H54 (cell line): ENCODE results near the gene FBLN1.
"Not testable (repeated sequence)": the region's sequence is repeated elsewhere in the genome, so short reads cannot be mapped to it uniquely, and the experiment has no call there.

ENCODE experiments used
- DNase-seq: peaks from one replicate; pipeline ENCODE4 v3.0.0; 2011; ENCODE audit warnings: low spot score, mixed read lengths; ENCODE audit not compliant: insufficient read length
- FAIRE-seq: peaks from 3 replicates; lab custom pipeline; 2011; peaks lifted over from hg19 to GRCh38; lab: Jason Lieb, UNC
- POLR2A ChIP-seq: IDR thresholded peaks from 2 replicates; pipeline ENCODE4 v1.6.1; 2011; ENCODE audit warnings: low read depth, mild to moderate bottlenecking, low read length

The FBLN1 gene, protein sequence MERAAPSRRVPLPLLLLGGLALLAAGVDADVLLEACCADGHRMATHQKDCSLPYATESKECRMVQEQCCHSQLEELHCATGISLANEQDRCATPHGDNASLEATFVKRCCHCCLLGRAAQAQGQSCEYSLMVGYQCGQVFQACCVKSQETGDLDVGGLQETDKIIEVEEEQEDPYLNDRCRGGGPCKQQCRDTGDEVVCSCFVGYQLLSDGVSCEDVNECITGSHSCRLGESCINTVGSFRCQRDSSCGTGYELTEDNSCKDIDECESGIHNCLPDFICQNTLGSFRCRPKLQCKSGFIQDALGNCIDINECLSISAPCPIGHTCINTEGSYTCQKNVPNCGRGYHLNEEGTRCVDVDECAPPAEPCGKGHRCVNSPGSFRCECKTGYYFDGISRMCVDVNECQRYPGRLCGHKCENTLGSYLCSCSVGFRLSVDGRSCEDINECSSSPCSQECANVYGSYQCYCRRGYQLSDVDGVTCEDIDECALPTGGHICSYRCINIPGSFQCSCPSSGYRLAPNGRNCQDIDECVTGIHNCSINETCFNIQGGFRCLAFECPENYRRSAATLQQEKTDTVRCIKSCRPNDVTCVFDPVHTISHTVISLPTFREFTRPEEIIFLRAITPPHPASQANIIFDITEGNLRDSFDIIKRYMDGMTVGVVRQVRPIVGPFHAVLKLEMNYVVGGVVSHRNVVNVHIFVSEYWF

DNA sequence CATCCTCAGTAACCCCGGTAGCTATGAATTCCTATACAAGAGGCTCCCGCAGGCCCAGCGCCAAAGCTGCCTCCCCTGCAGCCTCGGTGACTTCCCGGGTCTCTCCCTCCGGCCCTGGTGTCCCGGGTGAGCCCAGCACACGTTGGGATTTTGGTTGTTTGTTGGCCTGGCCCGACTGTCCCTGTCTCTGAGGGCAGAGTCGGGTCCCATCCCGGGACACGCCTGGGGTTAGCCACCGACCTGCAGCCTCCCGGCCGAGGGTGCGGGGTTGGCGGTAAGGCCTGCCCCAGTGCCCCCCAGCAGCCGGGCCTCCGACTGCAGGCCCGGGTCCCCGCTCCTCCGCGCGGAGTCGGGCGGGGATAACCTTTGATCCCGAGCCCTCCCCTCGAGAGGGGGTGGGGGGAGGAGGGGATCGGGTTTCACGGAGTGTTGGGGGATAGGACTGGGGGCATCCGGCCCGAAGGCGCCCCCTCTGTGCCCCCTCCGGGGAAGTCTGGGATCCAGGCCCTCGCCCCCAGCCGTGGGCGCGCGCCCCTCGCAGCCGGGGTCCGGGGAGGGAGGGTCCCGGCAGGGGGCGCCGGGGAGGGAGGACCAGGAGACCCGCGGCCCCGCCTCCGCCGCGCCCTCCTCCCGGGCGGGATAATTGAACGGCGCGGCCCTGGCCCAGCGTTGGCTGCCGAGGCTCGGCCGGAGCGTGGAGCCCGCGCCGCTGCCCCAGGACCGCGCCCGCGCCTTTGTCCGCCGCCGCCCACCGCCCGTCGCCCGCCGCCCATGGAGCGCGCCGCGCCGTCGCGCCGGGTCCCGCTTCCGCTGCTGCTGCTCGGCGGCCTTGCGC is at the start of gene FBLN1:
Gene FBLN1, plus strand, starts transcription at position 669 of the 835 bp plus-strand sequence. Its CDS starts 103 bp downstream, at position 772.
- FAIRE-seq (no peak), DNase-seq (no peak)
- peak; percentile 44; the same call in 1 of the 2 replicates for TF ChIP-seq POLR2A

DNA sequence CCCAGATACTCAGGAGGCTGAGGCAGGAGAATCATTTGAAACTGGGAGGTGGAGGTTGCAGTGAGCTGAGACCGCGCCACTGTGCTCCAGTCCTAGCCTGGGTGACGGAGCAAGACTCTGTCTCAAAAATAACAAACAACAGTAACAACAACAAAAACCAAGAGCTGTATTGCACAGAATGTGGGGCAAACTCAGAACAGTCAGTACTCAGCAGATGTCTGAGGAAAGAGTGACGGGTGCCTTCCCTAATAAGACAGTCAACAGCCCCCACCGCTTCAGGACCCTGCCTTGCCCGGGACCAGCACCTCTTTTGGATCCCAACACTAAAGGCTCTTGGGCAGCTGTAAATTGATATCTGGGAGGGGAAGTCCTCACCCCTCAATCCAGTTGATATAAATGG is 48.9 kb upstream of the FBLN1 start:
- no peak for FAIRE-seq
- no peak for TF ChIP-seq POLR2A

DNA sequence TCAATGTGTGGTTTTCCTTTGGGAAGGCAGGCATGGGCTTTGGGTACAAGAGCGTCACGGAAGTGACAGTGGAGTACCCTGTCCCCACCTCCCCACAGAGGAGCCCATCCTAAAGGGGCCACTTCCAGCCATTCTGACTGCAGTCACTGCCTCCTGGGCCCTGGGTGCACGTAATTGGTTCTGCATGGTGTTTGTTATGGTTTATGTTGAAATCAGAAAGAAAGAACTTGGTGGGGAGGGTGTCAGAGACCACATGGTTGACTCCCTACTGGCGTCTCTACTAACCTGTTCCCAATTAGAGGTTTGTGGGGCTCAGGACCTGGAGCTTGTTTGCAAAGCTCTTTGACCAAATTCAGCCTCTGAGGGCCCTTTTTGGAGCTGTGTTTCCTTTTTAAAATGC is 48.4 kb upstream of the FBLN1 start:
- FAIRE-seq (no peak), DNase-seq (no peak)
- TF ChIP-seq POLR2A = no peak

More for the DNA sequence above, 48.9 kb upstream of the FBLN1 start:
- no peak for DNase-seq

DNA sequence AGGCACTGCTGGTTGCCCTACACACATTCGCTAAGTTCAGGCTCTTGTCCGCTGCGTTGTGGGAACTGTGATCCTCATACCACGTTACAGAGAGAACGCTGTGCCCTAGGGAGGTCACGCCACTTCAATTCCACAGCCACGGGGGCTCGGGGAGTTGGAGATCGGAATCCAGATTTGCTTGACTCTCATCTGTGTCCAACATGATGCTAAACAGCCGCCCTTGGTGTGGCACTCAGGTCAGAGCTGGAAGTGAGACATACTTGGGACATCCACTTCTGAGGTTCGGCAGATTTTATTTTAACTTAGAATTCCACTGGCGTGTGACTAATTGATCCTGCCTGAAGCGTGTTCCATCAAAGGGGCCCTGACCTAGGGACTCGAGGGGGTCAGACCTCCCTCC is 47.5 kb upstream of the FBLN1 start:
- no peak for FAIRE-seq
- TF ChIP-seq POLR2A = no peak

DNA sequence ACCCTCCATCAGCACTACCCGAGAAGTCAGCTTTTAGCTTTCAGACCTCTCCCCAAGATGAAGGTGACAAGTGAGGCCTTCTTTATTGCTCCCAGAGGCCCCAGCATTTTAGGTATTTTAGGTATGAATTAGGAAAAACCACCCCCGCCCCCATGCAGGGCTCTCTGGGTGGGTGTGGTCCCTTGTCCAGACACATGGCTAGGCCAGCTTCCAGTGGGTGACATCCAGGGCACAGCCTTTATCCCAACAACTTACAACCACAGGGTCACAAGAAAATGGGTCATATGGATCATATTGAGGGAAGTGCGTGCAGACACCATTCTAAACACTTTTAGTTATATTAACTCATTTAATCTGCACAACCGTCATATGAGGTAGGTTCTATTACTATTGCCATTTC is 47.1 kb upstream of the FBLN1 start:
- TF ChIP-seq POLR2A = no peak
- FAIRE-seq = no peak
- DNase-seq = no peak

More for the DNA sequence above, 47.5 kb upstream of the FBLN1 start:
- no peak for DNase-seq

DNA sequence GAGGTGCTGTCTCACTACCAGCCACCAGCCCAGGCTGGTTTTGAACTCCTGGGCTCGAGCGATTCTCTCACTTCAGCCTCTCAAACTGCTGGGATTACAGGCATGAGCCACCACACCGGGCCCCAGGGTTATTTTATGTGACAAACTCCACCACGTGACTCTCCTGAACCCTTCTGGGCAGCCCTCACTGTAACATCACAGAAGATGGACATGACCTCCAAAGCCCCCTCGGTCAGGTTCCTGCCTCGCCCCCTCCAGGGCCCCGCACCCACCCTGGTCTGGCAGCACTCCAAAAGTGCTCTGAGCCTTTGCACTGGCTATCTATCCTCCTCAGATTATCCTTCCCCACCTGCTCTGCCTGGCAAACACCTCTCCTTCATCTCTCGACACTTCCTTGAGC is 45.9 kb upstream of the FBLN1 start:
- no peak for TF ChIP-seq POLR2A

DNA sequence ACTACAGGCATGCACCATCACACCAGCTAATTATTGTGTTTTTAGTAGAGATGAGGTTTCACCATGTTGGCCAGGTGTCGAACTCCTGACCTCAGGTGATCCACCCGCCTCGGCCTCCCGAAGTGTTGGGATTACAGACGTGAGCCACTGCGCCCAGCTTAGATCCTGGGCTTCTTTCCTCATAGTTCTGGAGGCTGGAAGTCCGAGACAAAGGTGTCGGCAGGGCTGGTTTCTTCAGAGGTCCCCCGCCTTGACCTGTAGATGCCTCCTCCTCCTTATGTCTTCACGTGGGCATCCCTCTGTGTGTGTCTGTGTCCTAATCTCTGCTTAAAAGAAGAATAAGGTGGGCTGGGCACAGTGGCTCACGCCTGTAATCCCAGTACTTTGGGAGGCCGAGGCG is 44.2 kb upstream of the FBLN1 start:
- no peak for DNase-seq
- TF ChIP-seq POLR2A = no peak
- no peak for FAIRE-seq

More for the DNA sequence above, 45.9 kb upstream of the FBLN1 start:
- DNase-seq = no peak
- no peak for FAIRE-seq

DNA sequence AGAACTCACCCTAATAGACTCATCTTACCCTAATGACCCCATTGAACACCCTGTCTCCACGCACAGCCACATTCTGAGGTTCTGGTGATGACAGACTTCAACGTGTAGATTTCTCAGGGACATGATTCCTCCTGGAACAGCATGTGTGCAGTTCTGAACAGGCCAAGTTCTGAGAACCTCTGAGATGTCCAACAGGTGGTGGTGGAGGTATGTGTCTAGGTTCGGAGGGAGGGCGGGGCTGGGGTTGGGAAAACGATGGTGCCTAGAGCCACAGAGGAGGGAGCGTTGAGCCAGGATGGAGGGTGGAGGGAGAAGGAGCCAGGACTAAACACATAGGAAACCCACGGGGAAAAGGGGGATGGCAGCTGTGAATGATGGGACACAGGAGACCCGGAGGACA is 43.4 kb upstream of the FBLN1 start:
- no peak for FAIRE-seq
- TF ChIP-seq POLR2A = no peak

DNA sequence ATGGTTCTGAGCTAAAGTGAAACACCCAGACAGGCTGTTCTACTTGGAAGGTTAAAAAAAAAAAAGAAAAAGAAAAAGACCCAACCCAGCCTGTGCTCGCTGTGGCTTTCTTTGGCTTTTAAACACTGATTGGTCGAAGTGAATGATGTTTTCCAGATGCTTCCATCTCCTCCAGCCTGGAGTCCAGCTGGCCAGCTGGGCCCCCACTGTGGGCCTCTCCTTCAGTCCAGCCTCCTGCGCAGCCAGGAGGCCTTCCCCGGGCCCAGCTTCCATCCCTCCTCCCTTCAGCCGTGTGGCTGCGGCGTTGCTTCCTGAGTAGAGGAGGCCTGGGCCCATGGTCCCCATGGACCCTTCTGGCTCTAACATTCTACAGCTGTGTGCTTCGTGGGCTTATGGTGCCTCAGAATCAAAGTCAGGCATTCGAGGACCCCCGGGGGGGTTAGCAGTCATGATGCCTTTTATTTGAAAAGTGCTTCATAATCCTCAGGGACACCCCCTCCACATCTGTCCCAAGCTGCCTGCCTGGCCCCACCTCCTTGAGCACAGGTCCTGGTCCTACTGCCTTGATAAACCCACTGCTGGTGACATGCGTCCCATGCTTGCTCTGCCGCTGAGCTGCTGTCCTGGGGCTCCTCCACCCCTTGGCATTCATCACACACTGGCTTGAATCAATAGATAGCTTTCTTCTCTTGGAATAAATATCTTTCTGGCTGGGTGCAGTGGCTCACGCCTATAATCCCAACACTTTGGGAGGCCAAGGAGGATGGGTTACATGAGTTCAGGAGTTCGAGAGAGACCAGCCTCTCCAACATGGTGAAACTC is 42.2 kb upstream of the FBLN1 start:
- FAIRE-seq = no peak
- no peak for DNase-seq
- TF ChIP-seq POLR2A = no peak

More for the DNA sequence above, 43.4 kb upstream of the FBLN1 start:
- no peak for DNase-seq

DNA sequence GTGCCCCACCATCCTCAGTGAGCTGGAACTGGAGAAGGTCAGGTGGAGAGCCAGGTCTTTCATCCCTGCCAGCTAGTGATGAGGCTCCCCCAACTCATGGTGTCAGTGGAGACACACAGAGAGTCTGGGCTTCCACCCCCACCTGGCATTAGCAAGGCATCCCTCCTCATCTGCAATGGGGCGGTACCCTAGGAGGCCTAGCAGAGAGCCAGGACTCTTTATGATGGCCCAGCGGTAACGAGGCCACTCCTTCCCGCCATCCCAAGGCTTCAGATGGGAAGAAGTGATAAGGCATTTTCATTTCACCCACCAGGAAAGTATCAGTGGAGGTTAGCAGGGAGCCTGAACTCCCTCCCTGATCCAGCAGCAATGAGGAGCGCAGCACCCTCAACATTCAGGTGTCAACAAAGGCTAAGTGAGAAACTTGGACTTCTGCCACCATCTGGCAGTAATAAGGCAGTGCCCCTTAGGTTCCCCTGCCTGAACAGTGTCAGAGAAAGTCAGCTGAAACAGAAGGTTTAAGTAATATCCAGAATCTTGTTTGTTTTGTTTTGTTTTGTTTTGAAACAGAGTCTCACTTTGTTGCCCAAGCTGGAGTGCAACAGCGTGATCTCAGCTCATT is 40.5 kb upstream of the FBLN1 start:
- no peak for DNase-seq
- TF ChIP-seq POLR2A = no peak
- no peak for FAIRE-seq

DNA sequence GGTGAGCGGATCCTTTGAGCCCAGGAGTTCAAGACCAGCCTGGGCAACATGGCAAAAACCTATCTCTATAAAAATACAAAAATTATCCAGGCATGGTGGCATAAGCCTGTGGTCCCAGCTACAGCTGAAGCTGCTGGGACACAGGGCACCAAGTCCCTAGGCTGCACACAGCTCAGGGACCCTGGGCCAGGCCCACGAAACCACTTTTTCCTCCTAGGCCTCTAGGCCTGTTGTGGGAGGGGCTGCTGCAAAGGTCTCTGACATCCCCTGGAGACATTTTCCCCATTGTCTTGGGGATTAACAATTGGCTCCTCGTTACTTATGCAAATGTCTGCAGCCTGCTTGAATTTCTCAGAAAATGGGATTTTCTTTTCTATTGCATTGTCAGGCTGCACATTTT is 39.0 kb upstream of the FBLN1 start:
- DNase-seq, FAIRE-seq: not testable (repeated sequence)

DNA sequence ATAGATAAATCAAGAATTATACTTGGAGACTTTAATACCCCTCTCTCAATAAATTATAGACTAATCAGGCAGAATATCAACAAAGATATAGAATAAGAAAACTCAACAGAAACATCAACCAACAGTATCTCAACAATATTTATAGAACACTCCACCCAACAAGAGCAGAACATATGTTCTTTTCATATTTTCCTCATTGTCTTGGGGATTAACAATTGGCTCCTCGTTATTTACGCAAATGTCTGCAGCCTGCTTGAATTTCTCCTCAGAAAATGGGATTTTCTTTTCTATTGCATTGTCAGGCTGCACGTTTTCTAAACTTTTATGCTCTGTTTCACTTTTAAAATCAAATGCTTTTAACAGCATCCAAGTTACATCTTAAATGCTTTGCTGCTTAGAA is 37.0 kb upstream of the FBLN1 start:
- FAIRE-seq = no peak
- no peak for DNase-seq
- TF ChIP-seq POLR2A = no peak
